SU-DHL-6 (cell line): ENCODE results near the gene LY6G6C.

ENCODE experiments used
- EZH2phosphoT487 ChIP-seq: fragments of 200-600 bp; sonication (generic), shearing (Covaris generic); conservative IDR thresholded peaks from 2 replicates; pipeline ENCODE4 v1.6.1; 2018; ENCODE audit warnings: mild to moderate bottlenecking, antibody characterized with exemption, low read length, moderate library complexity, mixed read lengths
- TF ChIP-seq, protein P1 (sequence below): fragments of 200-600 bp; sonication (generic); IDR thresholded peaks from one replicate; pipeline ENCODE4 v1.5.1; 2017; ENCODE audit warnings: antibody characterized with exemption, mild to moderate bottlenecking, low read length, moderate library complexity; ENCODE audit not compliant: insufficient read depth, poor library complexity, severe bottlenecking

GRCh38 chr6:31687860-31688693, 33.5 kb downstream of the LY6G6C start:
- TF ChIP-seq, protein P1, sequence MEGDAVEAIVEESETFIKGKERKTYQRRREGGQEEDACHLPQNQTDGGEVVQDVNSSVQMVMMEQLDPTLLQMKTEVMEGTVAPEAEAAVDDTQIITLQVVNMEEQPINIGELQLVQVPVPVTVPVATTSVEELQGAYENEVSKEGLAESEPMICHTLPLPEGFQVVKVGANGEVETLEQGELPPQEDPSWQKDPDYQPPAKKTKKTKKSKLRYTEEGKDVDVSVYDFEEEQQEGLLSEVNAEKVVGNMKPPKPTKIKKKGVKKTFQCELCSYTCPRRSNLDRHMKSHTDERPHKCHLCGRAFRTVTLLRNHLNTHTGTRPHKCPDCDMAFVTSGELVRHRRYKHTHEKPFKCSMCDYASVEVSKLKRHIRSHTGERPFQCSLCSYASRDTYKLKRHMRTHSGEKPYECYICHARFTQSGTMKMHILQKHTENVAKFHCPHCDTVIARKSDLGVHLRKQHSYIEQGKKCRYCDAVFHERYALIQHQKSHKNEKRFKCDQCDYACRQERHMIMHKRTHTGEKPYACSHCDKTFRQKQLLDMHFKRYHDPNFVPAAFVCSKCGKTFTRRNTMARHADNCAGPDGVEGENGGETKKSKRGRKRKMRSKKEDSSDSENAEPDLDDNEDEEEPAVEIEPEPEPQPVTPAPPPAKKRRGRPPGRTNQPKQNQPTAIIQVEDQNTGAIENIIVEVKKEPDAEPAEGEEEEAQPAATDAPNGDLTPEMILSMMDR: no peak
- no peak for TF ChIP-seq EZH2phosphoT487
